ENCODE measurements around the gene HAO1.

DNA sequence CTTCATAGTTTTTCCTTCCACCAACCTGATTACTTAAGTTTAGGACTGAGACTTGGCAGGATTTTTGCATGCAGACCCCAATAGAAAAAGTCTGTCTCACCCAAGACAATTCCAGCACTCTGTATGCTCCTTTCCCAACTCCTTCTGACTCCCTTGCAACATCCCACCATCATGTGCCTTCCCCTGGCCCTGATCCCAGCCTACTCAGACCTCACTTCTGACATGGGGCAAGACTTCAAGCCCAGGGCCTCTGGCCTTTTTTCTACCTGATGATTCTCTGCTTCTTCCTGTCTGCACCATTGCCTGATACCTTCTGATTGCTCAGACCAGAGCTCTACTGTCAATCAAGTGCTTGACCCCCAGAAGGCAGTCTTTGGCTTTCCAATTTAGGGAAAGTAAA, 96.6 kb downstream of the HAO1 start:
- TF ChIP-seq, protein P1, sequence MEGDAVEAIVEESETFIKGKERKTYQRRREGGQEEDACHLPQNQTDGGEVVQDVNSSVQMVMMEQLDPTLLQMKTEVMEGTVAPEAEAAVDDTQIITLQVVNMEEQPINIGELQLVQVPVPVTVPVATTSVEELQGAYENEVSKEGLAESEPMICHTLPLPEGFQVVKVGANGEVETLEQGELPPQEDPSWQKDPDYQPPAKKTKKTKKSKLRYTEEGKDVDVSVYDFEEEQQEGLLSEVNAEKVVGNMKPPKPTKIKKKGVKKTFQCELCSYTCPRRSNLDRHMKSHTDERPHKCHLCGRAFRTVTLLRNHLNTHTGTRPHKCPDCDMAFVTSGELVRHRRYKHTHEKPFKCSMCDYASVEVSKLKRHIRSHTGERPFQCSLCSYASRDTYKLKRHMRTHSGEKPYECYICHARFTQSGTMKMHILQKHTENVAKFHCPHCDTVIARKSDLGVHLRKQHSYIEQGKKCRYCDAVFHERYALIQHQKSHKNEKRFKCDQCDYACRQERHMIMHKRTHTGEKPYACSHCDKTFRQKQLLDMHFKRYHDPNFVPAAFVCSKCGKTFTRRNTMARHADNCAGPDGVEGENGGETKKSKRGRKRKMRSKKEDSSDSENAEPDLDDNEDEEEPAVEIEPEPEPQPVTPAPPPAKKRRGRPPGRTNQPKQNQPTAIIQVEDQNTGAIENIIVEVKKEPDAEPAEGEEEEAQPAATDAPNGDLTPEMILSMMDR (IDR thresholded peaks at IDR 0.05) = no peak
- TF ChIP-seq POLR2A (IDR thresholded peaks at IDR 0.05) = no peak

Data from uterus (tissue), 2 donors.